RWPE2 (cell line): ENCODE data around the gene KLF13.

Experiments used
- ATAC-seq: fragments of 200-7000 bp; cut with Tn5 transposase; 3 replicates; pipeline ENCODE4 v1.9.1; 2021; ENCODE audit warnings: low read depth
- DNase-seq: peaks from one replicate; pipeline ENCODE4 v3.0.0-alpha.2; 2020; ENCODE audit warnings: low spot score
- H3K27ac ChIP-seq: fragments of 450-650 bp; 2 replicates; pipeline ENCODE4 v1.5.1; 2017; ENCODE audit warnings: mild to moderate bottlenecking; ENCODE audit not compliant: poor library complexity, severe bottlenecking
- H3K27me3 ChIP-seq: fragments of 250-450 bp; sonication (Bioruptor Pico); 2 replicates; pipeline ENCODE4 v1.5.1; 2021; ENCODE audit warnings: mild to moderate bottlenecking, moderate library complexity; ENCODE audit not compliant: insufficient read depth, poor library complexity, severe bottlenecking
- H3K36me3 ChIP-seq: fragments of 250-450 bp; sonication (Bioruptor Pico); 2 replicates; pipeline ENCODE4 v1.5.1; 2020; ENCODE audit warnings: low read depth, mild to moderate bottlenecking, moderate library complexity
- H3K4me1 ChIP-seq: fragments of 250-450 bp; sonication (Bioruptor Pico); 2 replicates; pipeline ENCODE4 v1.5.1; 2021; ENCODE audit warnings: mild to moderate bottlenecking, moderate library complexity; ENCODE audit not compliant: insufficient read depth, poor library complexity, severe bottlenecking
- H3K4me3 ChIP-seq: fragments of 250-450 bp; sonication (Bioruptor Pico); 2 replicates; pipeline ENCODE4 v1.5.1; 2021; ENCODE audit warnings: mild to moderate bottlenecking, moderate library complexity; ENCODE audit not compliant: severe bottlenecking
- H3K9me3 ChIP-seq: fragments of 250-450 bp; sonication (Bioruptor Pico); 2 replicates; pipeline ENCODE4 v1.5.1; 2021; ENCODE audit warnings: mild to moderate bottlenecking, moderate library complexity; ENCODE audit not compliant: severe bottlenecking
- TF ChIP-seq, protein P1 (sequence below): fragments of 450-650 bp; IDR thresholded peaks from one replicate; pipeline ENCODE4 v1.5.1; 2017; ENCODE audit warnings: mild to moderate bottlenecking, moderate library complexity; ENCODE audit not compliant: poor library complexity, severe bottlenecking

Gene KLF13

DNA sequence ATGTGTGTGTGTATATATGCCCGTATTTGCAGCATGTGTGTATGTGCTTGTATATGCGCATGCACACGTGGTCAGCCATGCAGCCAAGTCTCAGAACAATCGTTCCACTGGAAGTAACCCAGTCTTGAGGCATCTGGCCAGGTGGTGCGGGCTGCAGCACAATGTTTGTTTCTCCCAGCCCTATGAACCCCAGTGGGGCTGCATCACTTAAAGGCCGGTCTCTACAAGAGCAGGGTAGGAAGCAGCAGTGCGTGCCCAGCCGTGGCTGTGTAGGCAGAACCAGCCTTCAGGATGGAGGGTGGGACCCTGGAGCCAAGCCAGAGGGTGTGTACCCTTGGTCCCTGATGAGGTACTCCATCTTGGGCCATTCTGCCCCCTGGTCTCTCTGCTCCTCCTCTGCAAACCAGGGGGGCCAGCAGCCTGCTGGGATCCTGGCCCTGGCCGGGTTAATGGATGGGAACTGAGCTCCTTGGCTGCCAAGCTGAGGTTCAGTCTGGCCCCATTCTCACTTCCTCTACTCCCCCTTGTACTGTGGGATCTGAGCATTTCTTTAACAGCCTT, 11.8 kb downstream of the KLF13 start:
- Histone ChIP-seq H3K9me3 (no peaks in the 10 kb centered on the region), H3K27ac (peak overlapping the region; percentile 8), H3K4me3 (no peak overlapping the region), H3K27me3 (no peaks in the 10 kb centered on the region), H3K36me3 (peaks cover 5% of the 10 kb centered on the region; the same call in 1 of the 2 replicates), H3K4me1 (peaks cover 19% of the 10 kb centered on the region)
- DNase-seq (no peak), ATAC-seq (peak; percentile 10; the same call in 1 of the 3 replicates)
- TF ChIP-seq, protein P1, sequence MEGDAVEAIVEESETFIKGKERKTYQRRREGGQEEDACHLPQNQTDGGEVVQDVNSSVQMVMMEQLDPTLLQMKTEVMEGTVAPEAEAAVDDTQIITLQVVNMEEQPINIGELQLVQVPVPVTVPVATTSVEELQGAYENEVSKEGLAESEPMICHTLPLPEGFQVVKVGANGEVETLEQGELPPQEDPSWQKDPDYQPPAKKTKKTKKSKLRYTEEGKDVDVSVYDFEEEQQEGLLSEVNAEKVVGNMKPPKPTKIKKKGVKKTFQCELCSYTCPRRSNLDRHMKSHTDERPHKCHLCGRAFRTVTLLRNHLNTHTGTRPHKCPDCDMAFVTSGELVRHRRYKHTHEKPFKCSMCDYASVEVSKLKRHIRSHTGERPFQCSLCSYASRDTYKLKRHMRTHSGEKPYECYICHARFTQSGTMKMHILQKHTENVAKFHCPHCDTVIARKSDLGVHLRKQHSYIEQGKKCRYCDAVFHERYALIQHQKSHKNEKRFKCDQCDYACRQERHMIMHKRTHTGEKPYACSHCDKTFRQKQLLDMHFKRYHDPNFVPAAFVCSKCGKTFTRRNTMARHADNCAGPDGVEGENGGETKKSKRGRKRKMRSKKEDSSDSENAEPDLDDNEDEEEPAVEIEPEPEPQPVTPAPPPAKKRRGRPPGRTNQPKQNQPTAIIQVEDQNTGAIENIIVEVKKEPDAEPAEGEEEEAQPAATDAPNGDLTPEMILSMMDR, result no peak

DNA sequence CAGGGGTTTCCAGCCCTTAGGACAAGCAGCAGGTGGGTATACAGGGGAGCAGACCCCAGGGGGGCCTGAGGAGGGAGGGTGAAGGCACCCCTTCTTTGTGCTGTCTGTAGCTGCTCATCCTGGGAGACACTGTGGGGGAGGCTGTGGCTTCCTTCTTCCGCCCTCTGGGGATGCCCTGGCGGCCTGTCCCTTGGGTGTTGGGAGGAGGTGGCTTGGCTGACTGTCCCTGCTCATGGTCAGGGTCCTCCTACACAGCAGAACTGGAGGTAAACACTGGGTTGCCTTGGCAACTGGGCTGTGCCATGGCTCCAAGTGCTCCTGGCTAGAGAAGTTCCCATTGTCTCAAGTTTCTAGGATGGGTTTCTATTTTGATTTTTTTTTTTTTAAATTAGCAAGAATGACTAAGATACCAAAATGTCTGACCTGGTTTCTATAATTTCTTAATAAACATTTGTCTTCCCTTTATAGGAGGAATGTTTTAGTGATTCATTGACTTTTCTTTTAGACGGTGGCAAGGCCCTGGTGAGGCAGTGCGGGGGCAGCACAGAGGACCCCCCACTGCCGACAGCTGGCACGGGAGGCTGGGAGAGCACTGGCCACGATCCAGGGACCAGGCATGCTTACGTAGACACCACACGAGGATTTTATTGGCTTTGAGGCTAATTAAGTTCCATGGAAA, 12.4 kb downstream of the KLF13 start:
- Histone ChIP-seq H3K4me3 (no peak overlapping the region), H3K9me3 (no peaks in the 10 kb centered on the region), H3K36me3 (peaks cover 5% of the 10 kb centered on the region; the same call in 1 of the 2 replicates), H3K27me3 (no peaks in the 10 kb centered on the region), H3K27ac (peak overlapping the region; percentile 8), H3K4me1 (peaks cover 20% of the 10 kb centered on the region)
- ATAC-seq (peak; percentile 60), DNase-seq (no peak)
- TF ChIP-seq, protein P1, result no peak

DNA sequence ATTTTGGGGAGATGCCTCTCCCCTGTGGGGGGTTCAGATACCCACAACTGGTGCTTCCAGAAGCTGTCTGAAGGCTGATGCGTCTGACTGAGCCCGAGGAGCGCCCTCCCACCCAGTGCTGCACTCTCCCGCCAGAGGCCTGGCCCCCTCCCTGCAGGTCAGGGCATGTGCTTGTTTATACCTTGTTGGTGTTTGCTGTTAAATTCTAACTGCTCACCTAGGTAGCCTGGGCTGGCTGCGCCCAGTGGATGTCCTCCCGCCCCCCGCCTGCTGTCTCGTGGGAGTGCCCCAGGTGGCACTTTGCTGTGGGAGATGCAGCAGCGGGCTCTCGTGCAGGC, 12.9 kb downstream of the KLF13 start:
- Histone ChIP-seq H3K4me1 (peaks cover 25% of the 10 kb centered on the region), H3K27ac (peak overlapping the region; percentile 8), H3K4me3 (no peak overlapping the region), H3K9me3 (no peaks in the 10 kb centered on the region), H3K36me3 (peaks cover 5% of the 10 kb centered on the region; the same call in 1 of the 2 replicates), H3K27me3 (no peaks in the 10 kb centered on the region)
- ATAC-seq, result no peak
- TF ChIP-seq, protein P1, result no peak
- DNase-seq, result no peak

DNA sequence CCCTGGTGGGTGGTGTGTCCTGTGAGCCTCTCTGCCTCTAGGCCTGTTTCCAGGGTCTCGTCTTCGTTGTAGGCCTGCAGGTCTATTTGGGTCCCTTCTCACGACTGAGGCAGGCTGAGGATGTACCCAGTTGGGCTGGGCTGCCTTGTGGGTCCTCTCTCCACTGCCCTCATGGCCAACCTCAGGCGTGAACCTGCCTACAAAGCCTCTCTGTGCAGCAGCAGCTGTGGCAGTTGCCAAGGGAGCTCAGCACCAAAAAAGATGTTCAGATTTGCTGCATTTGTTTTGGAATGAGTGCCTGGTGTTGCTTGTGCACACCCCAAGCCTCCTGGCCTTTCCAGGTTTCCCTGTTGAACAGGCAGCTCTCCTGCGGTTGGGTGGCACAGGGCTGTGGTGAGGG, 13.4 kb downstream of the KLF13 start:
- H3K36me3 ChIP-seq, result peaks cover 5% of the 10 kb centered on the region; the same call in 1 of the 2 replicates
- DNase-seq (no peak), ATAC-seq (no peak)
- H3K27me3 ChIP-seq, result no peaks in the 10 kb centered on the region
- TF ChIP-seq, protein P1, result no peak
- H3K27ac ChIP-seq, result no peak overlapping the region
- H3K4me1 ChIP-seq, result peaks cover 26% of the 10 kb centered on the region
- no peaks in the 10 kb centered on the region for H3K9me3 ChIP-seq
- no peak overlapping the region for H3K4me3 ChIP-seq

DNA sequence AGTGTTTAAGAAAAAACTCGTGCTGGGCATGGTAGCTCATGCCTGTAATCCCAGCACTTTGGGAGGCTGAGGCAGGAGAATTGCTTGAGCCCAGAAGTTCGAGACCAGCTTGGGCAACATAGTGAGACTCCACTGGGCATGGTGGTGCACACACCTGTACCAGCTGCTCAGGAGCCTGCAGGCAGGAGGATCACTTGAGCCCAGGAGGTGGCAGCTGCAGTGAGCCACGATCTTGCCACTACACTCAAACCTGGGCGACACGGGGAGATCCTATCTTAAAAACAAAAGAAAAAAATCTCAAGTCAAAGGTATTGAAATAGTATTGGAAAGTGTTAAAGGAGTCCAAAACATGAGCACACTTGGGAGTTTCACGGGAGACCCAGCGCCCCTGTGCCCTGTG, 14.0 kb downstream of the KLF13 start:
- ATAC-seq (no peak), DNase-seq (no peak)
- Histone ChIP-seq H3K27ac (no peak overlapping the region), H3K4me1 (peaks cover 26% of the 10 kb centered on the region), H3K27me3 (no peaks in the 10 kb centered on the region), H3K4me3 (no peak overlapping the region), H3K36me3 (peaks cover 5% of the 10 kb centered on the region; the same call in 1 of the 2 replicates), H3K9me3 (no peaks in the 10 kb centered on the region)
- TF ChIP-seq, protein P1, result no peak
